Measurements from ENCODE around the gene THAP11.

Gene THAP11

GRCh38 chr16:67872631-67873434, 30.7 kb downstream of the THAP11 start, which contains the start of gene EDC4:
Gene EDC4 (plus strand): TSS chr16:67873052. CDS start chr16:67873262, 210 bp downstream.
- TF ChIP-seq RAD21 (IDR thresholded peaks at IDR 0.05; ENCODE audit: low read depth) (no peak), REST (IDR thresholded peaks at IDR 0.05; ENCODE audit: low read depth) (no peak), CEBPB (IDR thresholded peaks at IDR 0.05) (peak; percentile 28; the same call in 1 of the 2 replicates), TCF12 (IDR thresholded peaks at IDR 0.05; ENCODE audit: low read depth) (peak; percentile 51), MAX (IDR thresholded peaks at IDR 0.05) (peak; percentile 78), NFIC (IDR thresholded peaks at IDR 0.05) (peak; percentile 25; the same call in 1 of the 2 replicates), TAF1 (IDR thresholded peaks at IDR 0.05; ENCODE audit: low read depth) (peak; percentile 91), USF1 (IDR thresholded peaks at IDR 0.05) (peak; percentile 63), CREB1 (IDR thresholded peaks at IDR 0.05; ENCODE audit: low read depth) (no peak), EP300 (IDR thresholded peaks at IDR 0.05; ENCODE audit: borderline replicate concordance) (0 out of 2 replicates have a peak, but pooled peaks have one; percentile 46), EGR1 (IDR thresholded peaks at IDR 0.05) (peak; percentile 95), YY1 (IDR thresholded peaks at IDR 0.05; ENCODE audit: low read depth) (peak; percentile 61; the same call in 1 of the 2 replicates), TEAD4 (IDR thresholded peaks at IDR 0.05) (peak; percentile 26; the same call in 1 of the 2 replicates), FOXM1 (IDR thresholded peaks at IDR 0.05; ENCODE audit: borderline replicate concordance, low read depth) (no peak), ZBTB7A (IDR thresholded peaks at IDR 0.05; ENCODE audit: low read depth) (0 out of 2 replicates have a peak, but pooled peaks have one; percentile 26)

- no peak for TF ChIP-seq ZBTB7A (IDR thresholded peaks at IDR 0.05; ENCODE audit: low read depth)
- TF ChIP-seq TAF1 (IDR thresholded peaks at IDR 0.05; ENCODE audit: low read depth), result no peak
- no peak for TF ChIP-seq FOXM1 (IDR thresholded peaks at IDR 0.05; ENCODE audit: borderline replicate concordance, low read depth)
- no peak for TF ChIP-seq RAD21 (IDR thresholded peaks at IDR 0.05; ENCODE audit: low read depth)
- TF ChIP-seq CEBPB (IDR thresholded peaks at IDR 0.05), result no peak
- no peak for TF ChIP-seq USF1 (IDR thresholded peaks at IDR 0.05)
- TF ChIP-seq EP300 (IDR thresholded peaks at IDR 0.05; ENCODE audit: borderline replicate concordance), result no peak
- no peak for TF ChIP-seq EGR1 (IDR thresholded peaks at IDR 0.05)
- no peak for TF ChIP-seq MAX (IDR thresholded peaks at IDR 0.05)
- no peak for TF ChIP-seq TCF12 (IDR thresholded peaks at IDR 0.05; ENCODE audit: low read depth)
- no peak for TF ChIP-seq CREB1 (IDR thresholded peaks at IDR 0.05; ENCODE audit: low read depth)
- no peak for TF ChIP-seq REST (IDR thresholded peaks at IDR 0.05; ENCODE audit: low read depth)
- TF ChIP-seq NFIC (IDR thresholded peaks at IDR 0.05), result no peak
- no peak for TF ChIP-seq YY1 (IDR thresholded peaks at IDR 0.05; ENCODE audit: low read depth)
- no peak for TF ChIP-seq TEAD4 (IDR thresholded peaks at IDR 0.05)
Observed at GRCh38 chr16:67873435-67874370, 31.6 kb downstream of the THAP11 start.

GRCh38 chr16:67874372-67874771, 32.3 kb downstream of the THAP11 start:
- no peak for TF ChIP-seq MAX (IDR thresholded peaks at IDR 0.05)
- no peak for TF ChIP-seq FOXM1 (IDR thresholded peaks at IDR 0.05; ENCODE audit: borderline replicate concordance, low read depth)
- no peak for TF ChIP-seq CEBPB (IDR thresholded peaks at IDR 0.05)
- no peak for TF ChIP-seq USF1 (IDR thresholded peaks at IDR 0.05)
- TF ChIP-seq ZBTB7A (IDR thresholded peaks at IDR 0.05; ENCODE audit: low read depth), result no peak
- no peak for TF ChIP-seq YY1 (IDR thresholded peaks at IDR 0.05; ENCODE audit: low read depth)
- TF ChIP-seq RAD21 (IDR thresholded peaks at IDR 0.05; ENCODE audit: low read depth), result no peak
- TF ChIP-seq TAF1 (IDR thresholded peaks at IDR 0.05; ENCODE audit: low read depth), result no peak
- TF ChIP-seq EP300 (IDR thresholded peaks at IDR 0.05; ENCODE audit: borderline replicate concordance), result no peak
- TF ChIP-seq EGR1 (IDR thresholded peaks at IDR 0.05), result no peak

- TF ChIP-seq ZBTB7A (IDR thresholded peaks at IDR 0.05; ENCODE audit: low read depth), result no peak
- no peak for TF ChIP-seq CREB1 (IDR thresholded peaks at IDR 0.05; ENCODE audit: low read depth)
- no peak for TF ChIP-seq NFIC (IDR thresholded peaks at IDR 0.05)
- no peak for TF ChIP-seq TAF1 (IDR thresholded peaks at IDR 0.05; ENCODE audit: low read depth)
- TF ChIP-seq USF1 (IDR thresholded peaks at IDR 0.05), result no peak
- TF ChIP-seq MAX (IDR thresholded peaks at IDR 0.05), result no peak
- TF ChIP-seq EP300 (IDR thresholded peaks at IDR 0.05; ENCODE audit: borderline replicate concordance), result no peak
- TF ChIP-seq TCF12 (IDR thresholded peaks at IDR 0.05; ENCODE audit: low read depth), result no peak
Observed at GRCh38 chr16:67877064-67877463, 34.9 kb downstream of the THAP11 start.
